ENCODE data around the gene TTF1. TPM values are rescaled to one million over a fixed set of nuclear protein-coding genes. Genes with fewer than 3 reads are reported as not detected.

TTF1 gene
- total RNA-seq, 1 experiment from 2014 or later = 23.8 TPM

- peaks cover 3% of the 10 kb centered on the region for H3K27me3 Mint-ChIP-seq (ENCODE audit: low read depth)
Measured at GRCh38 chr9:132423503-132423902, 16.9 kb upstream of the TTF1 start.

GRCh38 chr9:132422574-132422973 lies 15.9 kb upstream of the TTF1 start:
- POLR2A ChIA-PET = no interaction called here
- Mint-ChIP-seq H3K27me3 (ENCODE audit: low read depth) (peaks cover 3% of the 10 kb centered on the region), H3K9me3 (no peaks in the 10 kb centered on the region), H3K36me3 (no peaks in the 10 kb centered on the region), H3K4me3 (no peak overlapping the region), H3K27ac (no peak overlapping the region), H3K4me1 (peaks cover 41% of the 10 kb centered on the region)
- CTCF ChIA-PET = interaction anchor here (1.9 kb wide), 1 partner anchor 25 kb away, joined by 5 read pairs; no protein-coding TSS in a partner anchor
- no peak for TF ChIP-seq ZNF281 (CRISPR knock-in tag; IDR thresholded peaks at IDR 0.05)
- no peak for TF ChIP-seq MLX (CRISPR knock-in tag; IDR thresholded peaks at IDR 0.05)
- TF ChIP-seq ZNF423 (CRISPR knock-in tag; IDR thresholded peaks at IDR 0.05) = no peak
- TF ChIP-seq FOXJ3 (CRISPR knock-in tag; IDR thresholded peaks at IDR 0.05; ENCODE audit: borderline replicate concordance) = no peak
- no peak for TF ChIP-seq TP53 (CRISPR knock-in tag; IDR thresholded peaks at IDR 0.05)
- no peak for TF ChIP-seq ARID4B (CRISPR knock-in tag; IDR thresholded peaks at IDR 0.05; ENCODE audit: borderline replicate concordance)
- no peak for TF ChIP-seq NFATC4 (CRISPR knock-in tag; IDR thresholded peaks at IDR 0.05)
- TF ChIP-seq RORB (CRISPR knock-in tag; IDR thresholded peaks at IDR 0.05) = no peak
- no peak for TF ChIP-seq STAT6 (CRISPR knock-in tag; conservative IDR thresholded peaks at IDR 0.05; ENCODE audit: low read depth)
- TF ChIP-seq ERG (CRISPR knock-in tag; IDR thresholded peaks at IDR 0.05) = no peak
- no peak for TF ChIP-seq EMX1 (CRISPR knock-in tag; IDR thresholded peaks at IDR 0.05)
- no peak for TF ChIP-seq ZNF138 (CRISPR knock-in tag; conservative IDR thresholded peaks at IDR 0.05)
- no peak for TF ChIP-seq TEAD1 (CRISPR knock-in tag; IDR thresholded peaks at IDR 0.05)
- peak; percentile 33; the same call in 1 of the 2 replicates for ATAC-seq
- no peak for DNase-seq (ENCODE audit: low spot score)

More at GRCh38 chr9:132423503-132423902, 16.9 kb upstream of the TTF1 start:
- DNase-seq (ENCODE audit: low spot score) (no peak), ATAC-seq (no peak)
- POLR2A ChIA-PET = no interaction called here
- Mint-ChIP-seq H3K27ac (no peak overlapping the region), H3K9me3 (no peaks in the 10 kb centered on the region), H3K4me3 (no peak overlapping the region), H3K4me1 (peaks cover 41% of the 10 kb centered on the region), H3K36me3 (no peaks in the 10 kb centered on the region)
- TF ChIP-seq ZNF232 (CRISPR knock-in tag; IDR thresholded peaks at IDR 0.05) (no peak), CREB1 (CRISPR knock-in tag; IDR thresholded peaks at IDR 0.05) (no peak)
- CTCF ChIA-PET = interaction anchor here (0.7 to 1.9 kb wide), 3 partner anchors 24 to 151 kb away, joined by 3 to 5 read pairs (median 3); no protein-coding TSS in a partner anchor

Data from WTC11 (cell line).